ENCODE measurements around the gene FAAH. TPM values are rescaled to one million over a fixed set of nuclear protein-coding genes. Genes with fewer than 3 reads are reported as not detected.
A peak's percentile ranks its signal among the peaks of the same experiment; 100 is the strongest.

FAAH gene
- total and polyA plus RNA-seq, 10 of the 15 experiments (the other 5 are each of a cell fraction or from before 2014, with no cell fraction given) = 0.07 to 2.5 (median 0.64) TPM; not detected in 1

- DNase-seq (ENCODE audit: low read depth, low spot score) (no peak), ATAC-seq (no peak), FAIRE-seq (no peak)
- Histone ChIP-seq H3K27ac (ENCODE audit: control insufficient read depth, insufficient read depth) (no peak overlapping the region), H3K4me2 (ENCODE audit: control insufficient read depth, insufficient read depth) (no peak overlapping the region), H3K4me3 (no peak overlapping the region), H3K4me1 (ENCODE audit: control insufficient read depth, insufficient read depth, low read length) (no peaks in the 10 kb centered on the region; the same call in 1 of the 2 replicates), H2AFZ (ENCODE audit: control insufficient read depth, low read depth, low read length) (no peak overlapping the region), H3K79me2 (ENCODE audit: control insufficient read depth, insufficient read depth, low read length) (no peaks in the 10 kb centered on the region), H3K9me3 (replicated peaks; ENCODE audit: control insufficient read depth, insufficient read depth, low read length) (no peaks in the 10 kb centered on the region), H4K20me1 (ENCODE audit: control insufficient read depth, insufficient read depth) (no peaks in the 10 kb centered on the region), H3K36me3 (ENCODE audit: control insufficient read depth in 2 of 2, insufficient read depth in 2 of 2, low read length in 1 of 2) (no peaks in the 10 kb centered on the region), H3K9ac (ENCODE audit: control insufficient read depth, insufficient read depth, low read length) (no peak overlapping the region), H3K27me3 (replicated peaks in 1 of 2; ENCODE audit: control insufficient read depth in 2 of 2, insufficient read depth in 2 of 2, low read length in 1 of 2) (peaks cover 9 to 21% of the 10 kb centered on the region in 2 experiments)
- CTCF ChIA-PET = interaction anchor here (0.6 to 5.2 kb wide), 20 partner anchors 9 to 345 kb away, joined by 3 to 84 read pairs (median 4); partner anchors contain the start of genes KNCN, MKNK1 and MOB3C
- BruUV-seq (replicated peaks) = no TSS peak
- POLR2A ChIA-PET = no interaction called here
- RAD21 ChIA-PET (ENCODE audit: unreplicated experiment) = interaction anchor here (1.1 to 3.4 kb wide), 2 partner anchors 41 to 79 kb away, joined by 6 to 19 read pairs; no protein-coding TSS in a partner anchor
- intact Hi-C loops (cut with micrococcal nuclease; ENCODE audit: unreplicated experiment) = loop anchor here (2.0 kb wide), 1 partner anchor 277 kb away; no protein-coding TSS in a partner anchor
- 23% methylated on average over 14 of the region's 14 CpGs for WGBS (ENCODE audit: insufficient coverage, insufficient replicate concordance, low lambda C conversion rate, missing lambda C conversion rate)
- TF ChIP-seq BHLHE40 (IDR thresholded peaks at IDR 0.05; ENCODE audit: borderline replicate concordance in 1 of 2, low read depth in 2 of 2, low read length in 1 of 2) (no peak), EZH2 (IDR thresholded peaks at IDR 0.05; ENCODE audit: borderline replicate concordance, control insufficient read depth, low read depth, low read length) (0 out of 2 replicates have a peak, but pooled peaks have one; percentile 60), TBL1XR1 (IDR thresholded peaks at IDR 0.05; ENCODE audit: low read depth, low read length) (no peak), POLR2AphosphoS5 (IDR thresholded peaks at IDR 0.05; ENCODE audit: low read length) (no peak)
- TF ChIP-seq, protein P1, sequence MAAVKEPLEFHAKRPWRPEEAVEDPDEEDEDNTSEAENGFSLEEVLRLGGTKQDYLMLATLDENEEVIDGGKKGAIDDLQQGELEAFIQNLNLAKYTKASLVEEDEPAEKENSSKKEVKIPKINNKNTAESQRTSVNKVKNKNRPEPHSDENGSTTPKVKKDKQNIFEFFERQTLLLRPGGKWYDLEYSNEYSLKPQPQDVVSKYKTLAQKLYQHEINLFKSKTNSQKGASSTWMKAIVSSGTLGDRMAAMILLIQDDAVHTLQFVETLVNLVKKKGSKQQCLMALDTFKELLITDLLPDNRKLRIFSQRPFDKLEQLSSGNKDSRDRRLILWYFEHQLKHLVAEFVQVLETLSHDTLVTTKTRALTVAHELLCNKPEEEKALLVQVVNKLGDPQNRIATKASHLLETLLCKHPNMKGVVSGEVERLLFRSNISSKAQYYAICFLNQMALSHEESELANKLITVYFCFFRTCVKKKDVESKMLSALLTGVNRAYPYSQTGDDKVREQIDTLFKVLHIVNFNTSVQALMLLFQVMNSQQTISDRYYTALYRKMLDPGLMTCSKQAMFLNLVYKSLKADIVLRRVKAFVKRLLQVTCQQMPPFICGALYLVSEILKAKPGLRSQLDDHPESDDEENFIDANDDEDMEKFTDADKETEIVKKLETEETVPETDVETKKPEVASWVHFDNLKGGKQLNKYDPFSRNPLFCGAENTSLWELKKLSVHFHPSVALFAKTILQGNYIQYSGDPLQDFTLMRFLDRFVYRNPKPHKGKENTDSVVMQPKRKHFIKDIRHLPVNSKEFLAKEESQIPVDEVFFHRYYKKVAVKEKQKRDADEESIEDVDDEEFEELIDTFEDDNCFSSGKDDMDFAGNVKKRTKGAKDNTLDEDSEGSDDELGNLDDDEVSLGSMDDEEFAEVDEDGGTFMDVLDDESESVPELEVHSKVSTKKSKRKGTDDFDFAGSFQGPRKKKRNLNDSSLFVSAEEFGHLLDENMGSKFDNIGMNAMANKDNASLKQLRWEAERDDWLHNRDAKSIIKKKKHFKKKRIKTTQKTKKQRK (IDR thresholded peaks at IDR 0.05; ENCODE audit: low read depth, low read length) = no peak
- TF ChIP-seq, protein P2, sequence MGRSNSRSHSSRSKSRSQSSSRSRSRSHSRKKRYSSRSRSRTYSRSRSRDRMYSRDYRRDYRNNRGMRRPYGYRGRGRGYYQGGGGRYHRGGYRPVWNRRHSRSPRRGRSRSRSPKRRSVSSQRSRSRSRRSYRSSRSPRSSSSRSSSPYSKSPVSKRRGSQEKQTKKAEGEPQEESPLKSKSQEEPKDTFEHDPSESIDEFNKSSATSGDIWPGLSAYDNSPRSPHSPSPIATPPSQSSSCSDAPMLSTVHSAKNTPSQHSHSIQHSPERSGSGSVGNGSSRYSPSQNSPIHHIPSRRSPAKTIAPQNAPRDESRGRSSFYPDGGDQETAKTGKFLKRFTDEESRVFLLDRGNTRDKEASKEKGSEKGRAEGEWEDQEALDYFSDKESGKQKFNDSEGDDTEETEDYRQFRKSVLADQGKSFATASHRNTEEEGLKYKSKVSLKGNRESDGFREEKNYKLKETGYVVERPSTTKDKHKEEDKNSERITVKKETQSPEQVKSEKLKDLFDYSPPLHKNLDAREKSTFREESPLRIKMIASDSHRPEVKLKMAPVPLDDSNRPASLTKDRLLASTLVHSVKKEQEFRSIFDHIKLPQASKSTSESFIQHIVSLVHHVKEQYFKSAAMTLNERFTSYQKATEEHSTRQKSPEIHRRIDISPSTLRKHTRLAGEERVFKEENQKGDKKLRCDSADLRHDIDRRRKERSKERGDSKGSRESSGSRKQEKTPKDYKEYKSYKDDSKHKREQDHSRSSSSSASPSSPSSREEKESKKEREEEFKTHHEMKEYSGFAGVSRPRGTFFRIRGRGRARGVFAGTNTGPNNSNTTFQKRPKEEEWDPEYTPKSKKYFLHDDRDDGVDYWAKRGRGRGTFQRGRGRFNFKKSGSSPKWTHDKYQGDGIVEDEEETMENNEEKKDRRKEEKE (IDR thresholded peaks at IDR 0.05) = no peak
- in situ Hi-C loops (cut with MboI) = loop anchor here (5.0 kb wide), 1 partner anchor 80 kb away; no protein-coding TSS in a partner anchor
- SMC1A ChIA-PET (ENCODE audit: uncharacterized antibody, unreplicated experiment) = interaction anchor here (0.6 to 1.8 kb wide), 5 partner anchors 40 to 115 kb away, joined by 3 to 18 read pairs (median 3); a partner anchor contains a TSS
Observed at GRCh38 chr1:46447499-46448108, 53.5 kb downstream of the FAAH start.
